SU-DHL-6 (cell line): ENCODE data around the gene SF3B4.
"Not testable (repeated sequence)": the region's sequence is repeated elsewhere in the genome, so short reads cannot be mapped to it uniquely, and the experiment has no call there.

Source experiments
- H2AFZ ChIP-seq: fragments of 200-600 bp; sonication (generic); 2 replicates; pipeline ENCODE4 v1.6.1; 2014; ENCODE audit warnings: low read depth, mild to moderate bottlenecking, moderate library complexity, mixed read lengths, antibody characterized with exemption, low read length; ENCODE audit not compliant: severe bottlenecking
- H3F3A ChIP-seq: fragments of 200-600 bp; shearing (Covaris generic); 2 replicates; pipeline ENCODE4 v1.6.0; 2016; ENCODE audit warnings: antibody characterized with exemption, mild to moderate bottlenecking; ENCODE audit not compliant: insufficient read depth
- H3K27ac ChIP-seq: fragments of 200-600 bp; sonication (generic); 2 replicates; pipeline ENCODE4 v1.5.1; 2016; ENCODE audit warnings: low read depth, mild to moderate bottlenecking, low read length, moderate library complexity, mixed read lengths
- H3K27me3 ChIP-seq: fragments of 200-600 bp; sonication (generic), shearing (Covaris generic); 2 replicates; pipeline ENCODE4 v1.6.0; 2014; ENCODE audit warnings: mild to moderate bottlenecking, low read length
- H3K36me3 ChIP-seq: fragments of 200-600 bp; sonication (generic); 2 replicates; pipeline ENCODE4 v1.6.1; 2014; ENCODE audit warnings: mild to moderate bottlenecking, low read length, mixed read lengths
- H3K4me2 ChIP-seq: fragments of 300-600, 200-600 bp; shearing (Covaris generic), sonication (generic); 2 replicates; pipeline ENCODE4 v1.6.0; 2014; ENCODE audit warnings: low read length, low read depth, mild to moderate bottlenecking; ENCODE audit not compliant: poor library complexity, severe bottlenecking
- H3K4me3 ChIP-seq: fragments of 200-600 bp; sonication (generic); 2 replicates; pipeline ENCODE4 v1.5.1; 2014; ENCODE audit warnings: antibody characterized with exemption, low read length, mild to moderate bottlenecking, mixed read lengths; ENCODE audit not compliant: insufficient read depth, poor library complexity, severe bottlenecking
- H3K79me2 ChIP-seq: fragments of 200-600 bp; sonication (generic); 2 replicates; pipeline ENCODE4 v1.6.1; 2014; ENCODE audit warnings: mild to moderate bottlenecking, low read length, moderate library complexity; ENCODE audit not compliant: insufficient read depth
- H3K9ac ChIP-seq: fragments of 200-600 bp; sonication (generic); 2 replicates; pipeline ENCODE4 v1.7.0; 2014; ENCODE audit warnings: mild to moderate bottlenecking, low read length
- H3K9me2 ChIP-seq: fragments of 200-600 bp; sonication (generic); replicated peaks from 2 replicates; pipeline ENCODE4 v1.6.1; 2014; ENCODE audit warnings: low read length; ENCODE audit not compliant: insufficient read depth
- H3K9me3 ChIP-seq: fragments of 200-600 bp; sonication (generic); 2 replicates; pipeline ENCODE4 v1.6.1; 2014; ENCODE audit warnings: low read length, mixed read lengths; ENCODE audit not compliant: insufficient read depth
- H4K20me1 ChIP-seq: fragments of 200-600 bp; sonication (generic); 2 replicates; pipeline ENCODE4 v1.6.1; 2014; ENCODE audit warnings: low read depth, mild to moderate bottlenecking, antibody characterized with exemption, low read length, moderate library complexity, mixed read lengths
- CTCF ChIP-seq: fragments of 200-600 bp; sonication (generic); IDR thresholded peaks from one replicate; pipeline ENCODE4 v1.5.1; 2017; ENCODE audit warnings: antibody characterized with exemption, mild to moderate bottlenecking, low read length, moderate library complexity; ENCODE audit not compliant: insufficient read depth, poor library complexity, severe bottlenecking
- EZH2phosphoT487 ChIP-seq: fragments of 200-600 bp; sonication (generic), shearing (Covaris generic); conservative IDR thresholded peaks from 2 replicates; pipeline ENCODE4 v1.6.1; 2018; ENCODE audit warnings: mild to moderate bottlenecking, antibody characterized with exemption, low read length, moderate library complexity, mixed read lengths

Gene SF3B4

GRCh38 chr1:149888999-149889289 lies 38.7 kb downstream of the SF3B4 start:
- Histone ChIP-seq H4K20me1 (no peaks in the 10 kb centered on the region), H3F3A (peaks cover 50% of the 10 kb centered on the region), H3K4me2 (peak overlapping the region; percentile 67), H3K4me3 (peak overlapping the region; percentile 29), H3K9me3 (no peaks in the 10 kb centered on the region), H3K27me3 (no peaks in the 10 kb centered on the region), H2AFZ (peak overlapping the region; percentile 70), H3K27ac (peak overlapping the region; percentile 96), H3K79me2 (no peaks in the 10 kb centered on the region), H3K9ac (peak overlapping the region; percentile 48), H3K36me3 (no peaks in the 10 kb centered on the region), H3K9me2 (no peaks in the 10 kb centered on the region)
- TF ChIP-seq CTCF (no peak), EZH2phosphoT487 (no peak)

GRCh38 chr1:149888247-149888998 lies 39.2 kb downstream of the SF3B4 start:
- peaks cover 52% of the 10 kb centered on the region for H3F3A ChIP-seq
- peak overlapping the region; percentile 48 for H3K9ac ChIP-seq
- no peaks in the 10 kb centered on the region for H3K79me2 ChIP-seq
- H3K4me3 ChIP-seq: peak overlapping the region; percentile 29
- peak overlapping the region; percentile 96 for H3K27ac ChIP-seq
- no peaks in the 10 kb centered on the region for H3K36me3 ChIP-seq
- H2AFZ ChIP-seq: peak overlapping the region; percentile 70
- peak overlapping the region; percentile 67 for H3K4me2 ChIP-seq
- H3K27me3 ChIP-seq: no peaks in the 10 kb centered on the region
- TF ChIP-seq CTCF (peak; percentile 46), EZH2phosphoT487 (no peak)
- no peaks in the 10 kb centered on the region for H4K20me1 ChIP-seq
- H3K9me3 ChIP-seq: no peaks in the 10 kb centered on the region
- H3K9me2 ChIP-seq: no peaks in the 10 kb centered on the region

GRCh38 chr1:149887456-149888246 lies 40.0 kb downstream of the SF3B4 start:
- H3K4me2 ChIP-seq: peak overlapping the region; percentile 67
- H3K9ac ChIP-seq: peak overlapping the region; percentile 67
- no peaks in the 10 kb centered on the region for H3K36me3 ChIP-seq
- no peaks in the 10 kb centered on the region for H3K9me2 ChIP-seq
- no peak overlapping the region for H2AFZ ChIP-seq
- H3K27me3 ChIP-seq: no peaks in the 10 kb centered on the region
- no peak for TF ChIP-seq CTCF
- TF ChIP-seq EZH2phosphoT487: no peak
- peaks cover 52% of the 10 kb centered on the region for H3F3A ChIP-seq
- H4K20me1 ChIP-seq: no peaks in the 10 kb centered on the region
- H3K9me3 ChIP-seq: no peaks in the 10 kb centered on the region
- H3K79me2 ChIP-seq: no peaks in the 10 kb centered on the region
- H3K27ac ChIP-seq: peak overlapping the region; percentile 96
- H3K4me3 ChIP-seq: peak overlapping the region; percentile 48

GRCh38 chr1:149887196-149887455 lies 40.5 kb downstream of the SF3B4 start:
- Histone ChIP-seq H3F3A (peaks cover 52% of the 10 kb centered on the region), H3K4me2 (peak overlapping the region; percentile 67), H3K9ac (peak overlapping the region; percentile 67), H3K27ac (peak overlapping the region; percentile 96), H3K4me3 (peak overlapping the region; percentile 48)
- not testable (repeated sequence) for H4K20me1 ChIP-seq, H3K9me2 ChIP-seq, H3K36me3 ChIP-seq, H3K27me3 ChIP-seq, H3K79me2 ChIP-seq, H3K9me3 ChIP-seq, H2AFZ ChIP-seq
